ENCODE data around the gene IFITM2. TPM values are rescaled to one million over a fixed set of nuclear protein-coding genes. Genes with fewer than 3 reads are reported as not detected.

Gene IFITM2
- polyA plus RNA-seq, 1 donor (not counting 4 experiments of a cell fraction or from before 2014, with no cell fraction given), result 83.0 TPM

GRCh38 chr11:279966-280705 lies 27.5 kb upstream of the IFITM2 start:
- FAIRE-seq (no peak), DNase-seq (ENCODE audit: low read depth, low spot score) (no peak)
- Histone ChIP-seq H2AFZ (ENCODE audit: control insufficient read depth, low read length) (no peak overlapping the region), H3K9ac (ENCODE audit: control insufficient read depth, extremely low read depth, insufficient read depth, low read length) (no peak overlapping the region), H3K4me1 (ENCODE audit: control insufficient read depth, extremely low read depth, insufficient read depth, low read length) (no peaks in the 10 kb centered on the region), H3K4me3 (ENCODE audit: control insufficient read depth in 2 of 3, extremely low read depth in 1 of 3, insufficient read depth in 2 of 3, low read depth in 1 of 3, low read length in 3 of 3) (peak overlapping the region in 1 of 3 experiments; percentile 6), H3K36me3 (ENCODE audit: control insufficient read depth in 2 of 2, extremely low read depth in 1 of 2, insufficient read depth in 2 of 2, low read length in 2 of 2) (no peaks in the 10 kb centered on the region), H3K79me2 (ENCODE audit: control insufficient read depth, insufficient read depth, low read length) (no peaks in the 10 kb centered on the region), H3K27me3 (ENCODE audit: control insufficient read depth, extremely low read depth, insufficient read depth, low read length) (peaks cover 56% of the 10 kb centered on the region), H3K9me3 (ENCODE audit: control insufficient read depth, low read depth, low read length) (no peaks in the 10 kb centered on the region), H3K27ac (ENCODE audit: control insufficient read depth, insufficient read depth, low read length) (no peak overlapping the region), H4K20me1 (ENCODE audit: control insufficient read depth, extremely low read depth, insufficient read depth, low read length) (no peaks in the 10 kb centered on the region), H3K4me2 (ENCODE audit: control insufficient read depth, extremely low read depth, insufficient read depth, low read depth, low read length) (peak overlapping the region; percentile 32), H3K9me1 (ENCODE audit: control insufficient read depth, extremely low read depth, insufficient read depth, low read length) (no peaks in the 10 kb centered on the region)
- dilution Hi-C loops (cut with MboI; ENCODE audit: extremely low pct_ligation_motif_present, low sequenced_read_pairs), result no loop called here
- TF ChIP-seq CTCF (optimal IDR thresholded peaks at IDR 0.05 in 1 of 3, IDR thresholded peaks at IDR 0.05 in 1 of 3, conservative IDR thresholded peaks at IDR 0.05 in 1 of 3; ENCODE audit: extremely low read depth in 1 of 3, insufficient read depth in 2 of 3, low read length in 3 of 3), result no peak
- TF ChIP-seq EZH2 (IDR thresholded peaks at IDR 0.05; ENCODE audit: low read length), result peak; percentile 66

GRCh38 chr11:280706-281485 lies 26.7 kb upstream of the IFITM2 start:
- no peak overlapping the region for H3K4me2 ChIP-seq (ENCODE audit: control insufficient read depth, extremely low read depth, insufficient read depth, low read depth, low read length)
- no peak overlapping the region for H3K9ac ChIP-seq (ENCODE audit: control insufficient read depth, extremely low read depth, insufficient read depth, low read length)
- FAIRE-seq (no peak), DNase-seq (ENCODE audit: low read depth, low spot score) (no peak)
- no peak overlapping the region for H2AFZ ChIP-seq (ENCODE audit: control insufficient read depth, low read length)
- H3K36me3 ChIP-seq (ENCODE audit: control insufficient read depth in 2 of 2, extremely low read depth in 1 of 2, insufficient read depth in 2 of 2, low read length in 2 of 2), result no peaks in the 10 kb centered on the region
- no peak for TF ChIP-seq CTCF (optimal IDR thresholded peaks at IDR 0.05 in 1 of 3, IDR thresholded peaks at IDR 0.05 in 1 of 3, conservative IDR thresholded peaks at IDR 0.05 in 1 of 3; ENCODE audit: extremely low read depth in 1 of 3, insufficient read depth in 2 of 3, low read length in 3 of 3)
- no peak for TF ChIP-seq EZH2 (IDR thresholded peaks at IDR 0.05; ENCODE audit: low read length)
- H3K27me3 ChIP-seq (ENCODE audit: control insufficient read depth, extremely low read depth, insufficient read depth, low read length), result peaks cover 61% of the 10 kb centered on the region
- no peaks in the 10 kb centered on the region for H3K9me3 ChIP-seq (ENCODE audit: control insufficient read depth, low read depth, low read length)
- no peaks in the 10 kb centered on the region for H3K4me1 ChIP-seq (ENCODE audit: control insufficient read depth, extremely low read depth, insufficient read depth, low read length)
- dilution Hi-C loops (cut with MboI; ENCODE audit: extremely low pct_ligation_motif_present, low sequenced_read_pairs), result no loop called here
- no peaks in the 10 kb centered on the region for H3K79me2 ChIP-seq (ENCODE audit: control insufficient read depth, insufficient read depth, low read length)
- H4K20me1 ChIP-seq (ENCODE audit: control insufficient read depth, extremely low read depth, insufficient read depth, low read length), result no peaks in the 10 kb centered on the region
- H3K4me3 ChIP-seq (ENCODE audit: control insufficient read depth in 2 of 3, extremely low read depth in 1 of 3, insufficient read depth in 2 of 3, low read depth in 1 of 3, low read length in 3 of 3), result no peak overlapping the region
- H3K9me1 ChIP-seq (ENCODE audit: control insufficient read depth, extremely low read depth, insufficient read depth, low read length), result no peaks in the 10 kb centered on the region
- H3K27ac ChIP-seq (ENCODE audit: control insufficient read depth, insufficient read depth, low read length), result no peak overlapping the region
